Panc1 (cell line): ENCODE results near the gene KAT6B.

Experiments
- CTCF ChIP-seq: fragments of 450-650 bp; IDR thresholded peaks from 2 replicates; pipeline ENCODE4 v1.5.1; 2017; ENCODE audit warnings: mild to moderate bottlenecking
- POLR2AphosphoS5 ChIP-seq: IDR thresholded peaks from 2 replicates; pipeline ENCODE4 v1.6.1; 2012; ENCODE audit warnings: mild to moderate bottlenecking, low read depth, low read length, moderate library complexity
- REST ChIP-seq, 2 experiments: IDR thresholded peaks; 2 replicates each; pipeline ENCODE4 v1.6.1; 2011 to 2012; ENCODE audit warnings: low read depth in 2 of 2, control low read depth in 1 of 2, low read length in 1 of 2, mild to moderate bottlenecking in 1 of 2, moderate library complexity in 1 of 2; ENCODE audit not compliant: insufficient read depth in 1 of 2
- TCF7L2 ChIP-seq: IDR thresholded peaks from 2 replicates; pipeline ENCODE4 v1.6.1; 2011; ENCODE audit warnings: mild to moderate bottlenecking, low read depth, low read length, inconsistent platforms

- TF ChIP-seq CTCF (no peak), REST (IDR thresholded peaks at IDR 0.05; ENCODE audit: insufficient read depth in 1 of 2, low read depth in 2 of 2, low read length in 1 of 2) (no peak), TCF7L2 (no peak), POLR2AphosphoS5 (no peak)
Observed at GRCh38 chr10:75028748-75029147, 202.3 kb downstream of the KAT6B start.
